PC-9 (cell line): Measurements from ENCODE around the gene UBE3A. TPM values are rescaled to one million over a fixed set of nuclear protein-coding genes. Genes with fewer than 3 reads are reported as not detected.

Experiments used
- BruUV-seq: library from RNA; stranded (reverse); fragments of 400-500 nt; replicated peaks from 2 replicates; lab custom pipeline; 2021; lab: Mats Ljungman, UMichigan
- CTCF ChIA-PET: fragments of 300-600 bp; sonication (Branson Sonifier 250); formaldehyde crosslinking; loops from one replicate; lab custom pipeline; 2022; ENCODE audit warnings: antibody characterized with exemption; lab: Charles Lee
- POLR2A ChIA-PET: fragments of 300-600 bp; sonication (Branson Sonifier 250); formaldehyde crosslinking; loops from one replicate; lab custom pipeline; 2022; ENCODE audit warnings: antibody characterized with exemption; ENCODE audit not compliant: unreplicated experiment; lab: Charles Lee
- DNase-seq, 2 experiments: peaks; one replicate each; pipeline versions ENCODE4 v3.0.0 to v3.0.0-alpha.2; 2015 to 2022; ENCODE audit warnings: mixed read lengths in 1 of 2
- H2AFZ ChIP-seq: fragments of 200-600 bp; sonication (generic); 2 replicates; pipeline ENCODE4 v1.8.1; 2017; ENCODE audit warnings: antibody characterized with exemption
- H3F3A ChIP-seq: fragments of 200-600 bp; sonication (generic); 2 replicates; pipeline ENCODE4 v1.8.1; 2017; ENCODE audit warnings: antibody characterized with exemption, mild to moderate bottlenecking, low read depth; ENCODE audit not compliant: insufficient read depth
- H3K27ac ChIP-seq: fragments of 200-600 bp; sonication (generic); 2 replicates; pipeline ENCODE4 v1.6.1; 2016; ENCODE audit warnings: mixed run types
- H3K27me3 ChIP-seq: fragments of 200-600 bp; sonication (generic); 2 replicates; pipeline ENCODE4 v1.6.1; 2016; ENCODE audit warnings: low read depth, mixed run types; ENCODE audit not compliant: insufficient read depth
- H3K36me3 ChIP-seq: fragments of 200-600 bp; sonication (generic); 2 replicates; pipeline ENCODE4 v1.6.1; 2016; ENCODE audit warnings: low read depth, mixed run types
- H3K4me1 ChIP-seq: fragments of 200-600 bp; sonication (generic); replicated peaks from 2 replicates; pipeline ENCODE4 v1.6.1; 2016; ENCODE audit warnings: mixed run types; ENCODE audit not compliant: insufficient read depth
- H3K4me2 ChIP-seq: fragments of 200-600 bp; sonication (generic); 2 replicates; pipeline ENCODE4 v1.6.1; 2017; ENCODE audit warnings: mixed run types
- H3K4me3 ChIP-seq: fragments of 200-600 bp; sonication (generic); 2 replicates; pipeline ENCODE4 v1.6.1; 2016; ENCODE audit warnings: mixed run types
- H3K79me2 ChIP-seq: fragments of 200-600 bp; sonication (generic); 2 replicates; pipeline ENCODE4 v1.6.1; 2017; ENCODE audit warnings: low read depth, mixed run types
- H3K9me2 ChIP-seq: fragments of 200-600 bp; sonication (generic); 2 replicates; pipeline ENCODE4 v1.8.1; 2017; ENCODE audit warnings: mild to moderate bottlenecking; ENCODE audit not compliant: insufficient read depth
- H3K9me3 ChIP-seq: fragments of 200-600 bp; sonication (generic); 2 replicates; pipeline ENCODE4 v1.8.1; 2016; ENCODE audit warnings: low read depth; ENCODE audit not compliant: insufficient read depth
- H4K20me1 ChIP-seq: fragments of 200-600 bp; sonication (generic); 2 replicates; pipeline ENCODE4 v1.8.1; 2017; ENCODE audit not compliant: insufficient read depth
- EZH2 ChIP-seq: fragments of 200-600 bp; sonication (generic); IDR thresholded peaks from 2 replicates; pipeline ENCODE4 v1.8.0; 2017; ENCODE audit warnings: antibody characterized with exemption, low read depth
- intact Hi-C: fragments of 100-400 bp; cut with micrococcal nuclease; formaldehyde crosslinking; loops from one replicate; pipeline ENCODE4 v1.10.0; 2022; ENCODE audit not compliant: unreplicated experiment
- total RNA-seq: library from RNA; stranded (reverse); gene quantifications from 2 replicates; pipeline ENCODE4 v1.2.3, GENCODE V29; 2021
- TF ChIP-seq, protein P1 (sequence below): fragments of 200-600 bp; sonication (generic); conservative IDR thresholded peaks from 2 replicates; pipeline ENCODE4 v1.6.1; 2017; ENCODE audit warnings: mixed run types, antibody characterized with exemption, mild to moderate bottlenecking, moderate library complexity

The UBE3A gene
- total RNA-seq, 1 experiment from 2014 or later, result 65.2 TPM

GRCh38 chr15:25375557-25375956, 63.3 kb downstream of the UBE3A start:
- H4K20me1 ChIP-seq, result peaks cover 7% of the 10 kb centered on the region; the same call in 1 of the 2 replicates
- H3K27me3 ChIP-seq, result no peaks in the 10 kb centered on the region
- intact Hi-C loops, result no loop called here
- H3K79me2 ChIP-seq, result peaks cover 9% of the 10 kb centered on the region; the same call in 1 of the 2 replicates
- no peak for TF ChIP-seq EZH2
- TF ChIP-seq, protein P1, sequence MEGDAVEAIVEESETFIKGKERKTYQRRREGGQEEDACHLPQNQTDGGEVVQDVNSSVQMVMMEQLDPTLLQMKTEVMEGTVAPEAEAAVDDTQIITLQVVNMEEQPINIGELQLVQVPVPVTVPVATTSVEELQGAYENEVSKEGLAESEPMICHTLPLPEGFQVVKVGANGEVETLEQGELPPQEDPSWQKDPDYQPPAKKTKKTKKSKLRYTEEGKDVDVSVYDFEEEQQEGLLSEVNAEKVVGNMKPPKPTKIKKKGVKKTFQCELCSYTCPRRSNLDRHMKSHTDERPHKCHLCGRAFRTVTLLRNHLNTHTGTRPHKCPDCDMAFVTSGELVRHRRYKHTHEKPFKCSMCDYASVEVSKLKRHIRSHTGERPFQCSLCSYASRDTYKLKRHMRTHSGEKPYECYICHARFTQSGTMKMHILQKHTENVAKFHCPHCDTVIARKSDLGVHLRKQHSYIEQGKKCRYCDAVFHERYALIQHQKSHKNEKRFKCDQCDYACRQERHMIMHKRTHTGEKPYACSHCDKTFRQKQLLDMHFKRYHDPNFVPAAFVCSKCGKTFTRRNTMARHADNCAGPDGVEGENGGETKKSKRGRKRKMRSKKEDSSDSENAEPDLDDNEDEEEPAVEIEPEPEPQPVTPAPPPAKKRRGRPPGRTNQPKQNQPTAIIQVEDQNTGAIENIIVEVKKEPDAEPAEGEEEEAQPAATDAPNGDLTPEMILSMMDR, result no peak
- H2AFZ ChIP-seq, result no peak overlapping the region
- no peaks in the 10 kb centered on the region for H3K9me3 ChIP-seq
- H3F3A ChIP-seq, result no peaks in the 10 kb centered on the region
- H3K9me2 ChIP-seq, result no peaks in the 10 kb centered on the region
- CTCF ChIA-PET, result no interaction called here
- peaks cover 8% of the 10 kb centered on the region; the same call in 1 of the 2 replicates for H3K36me3 ChIP-seq
- H3K27ac ChIP-seq, result no peak overlapping the region
- POLR2A ChIA-PET, result no interaction called here
- H3K4me1 ChIP-seq, result no peaks in the 10 kb centered on the region
- no TSS peak for BruUV-seq
- DNase-seq, result no peak
- H3K4me2 ChIP-seq, result no peak overlapping the region
- no peak overlapping the region for H3K4me3 ChIP-seq

DNA sequence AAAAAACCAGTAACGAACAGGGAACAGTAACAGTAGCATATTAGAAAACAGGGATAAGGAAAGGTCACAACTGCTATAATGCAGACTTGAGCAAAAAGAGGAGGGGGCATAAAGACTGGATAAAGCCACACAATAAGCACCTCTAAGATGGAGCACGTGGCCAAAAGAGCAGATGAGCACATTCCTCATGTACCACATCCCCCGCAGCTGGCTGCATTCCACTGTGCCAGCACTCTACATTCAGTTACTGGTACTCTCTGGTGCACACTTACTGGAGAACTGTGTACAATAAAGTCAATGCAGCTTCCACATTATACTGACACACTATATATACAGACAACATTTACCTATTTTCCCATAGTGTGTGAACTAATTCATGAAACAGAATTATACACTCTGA, 64.7 kb downstream of the UBE3A start:
- H3K36me3 ChIP-seq, result peaks cover 8% of the 10 kb centered on the region; the same call in 1 of the 2 replicates
- intact Hi-C loops, result no loop called here
- H3K9me2 ChIP-seq, result no peaks in the 10 kb centered on the region
- H3K4me2 ChIP-seq, result no peak overlapping the region
- H3K4me1 ChIP-seq, result no peaks in the 10 kb centered on the region
- no TSS peak for BruUV-seq
- no peaks in the 10 kb centered on the region for H3K9me3 ChIP-seq
- peaks cover 9% of the 10 kb centered on the region; the same call in 1 of the 2 replicates for H4K20me1 ChIP-seq
- DNase-seq, result no peak
- H3F3A ChIP-seq, result no peaks in the 10 kb centered on the region
- no peak overlapping the region for H3K4me3 ChIP-seq
- H3K79me2 ChIP-seq, result peaks cover 7% of the 10 kb centered on the region; the same call in 1 of the 2 replicates
- ChIA-PET POLR2A (no interaction called here), CTCF (no interaction called here)
- TF ChIP-seq EZH2, result no peak
- TF ChIP-seq, protein P1, result no peak
- no peak overlapping the region for H2AFZ ChIP-seq
- no peaks in the 10 kb centered on the region for H3K27me3 ChIP-seq
- H3K27ac ChIP-seq, result no peak overlapping the region

GRCh38 chr15:25372298-25372697, 66.5 kb downstream of the UBE3A start:
- H3K4me2 ChIP-seq, result no peak overlapping the region
- no peaks in the 10 kb centered on the region for H3K9me3 ChIP-seq
- ChIA-PET CTCF (no interaction called here), POLR2A (no interaction called here)
- no peaks in the 10 kb centered on the region for H3K27me3 ChIP-seq
- no peak overlapping the region for H3K4me3 ChIP-seq
- no TSS peak for BruUV-seq
- peaks cover 8% of the 10 kb centered on the region; the same call in 1 of the 2 replicates for H3K36me3 ChIP-seq
- no peak overlapping the region for H3K27ac ChIP-seq
- TF ChIP-seq, protein P1, result no peak
- TF ChIP-seq EZH2, result no peak
- H3F3A ChIP-seq, result no peaks in the 10 kb centered on the region
- H3K9me2 ChIP-seq, result no peaks in the 10 kb centered on the region
- no peak for DNase-seq
- no peaks in the 10 kb centered on the region for H3K4me1 ChIP-seq
- H2AFZ ChIP-seq, result no peak overlapping the region
- peaks cover 12% of the 10 kb centered on the region; the same call in 1 of the 2 replicates for H4K20me1 ChIP-seq
- peaks cover 5% of the 10 kb centered on the region; the same call in 1 of the 2 replicates for H3K79me2 ChIP-seq
- intact Hi-C loops, result no loop called here
